HG03575 (cell line): ENCODE data around the gene NT5DC3.

ENCODE experiments used
- ATAC-seq: cut with Tn5 transposase; IDR thresholded peaks from one replicate; pipeline ENCODE4 v1.9.1; 2021; ENCODE audit not compliant: unreplicated experiment, insufficient number of reproducible peaks, low FRiP score; ENCODE audit errors: extremely low read depth

NT5DC3 gene

DNA sequence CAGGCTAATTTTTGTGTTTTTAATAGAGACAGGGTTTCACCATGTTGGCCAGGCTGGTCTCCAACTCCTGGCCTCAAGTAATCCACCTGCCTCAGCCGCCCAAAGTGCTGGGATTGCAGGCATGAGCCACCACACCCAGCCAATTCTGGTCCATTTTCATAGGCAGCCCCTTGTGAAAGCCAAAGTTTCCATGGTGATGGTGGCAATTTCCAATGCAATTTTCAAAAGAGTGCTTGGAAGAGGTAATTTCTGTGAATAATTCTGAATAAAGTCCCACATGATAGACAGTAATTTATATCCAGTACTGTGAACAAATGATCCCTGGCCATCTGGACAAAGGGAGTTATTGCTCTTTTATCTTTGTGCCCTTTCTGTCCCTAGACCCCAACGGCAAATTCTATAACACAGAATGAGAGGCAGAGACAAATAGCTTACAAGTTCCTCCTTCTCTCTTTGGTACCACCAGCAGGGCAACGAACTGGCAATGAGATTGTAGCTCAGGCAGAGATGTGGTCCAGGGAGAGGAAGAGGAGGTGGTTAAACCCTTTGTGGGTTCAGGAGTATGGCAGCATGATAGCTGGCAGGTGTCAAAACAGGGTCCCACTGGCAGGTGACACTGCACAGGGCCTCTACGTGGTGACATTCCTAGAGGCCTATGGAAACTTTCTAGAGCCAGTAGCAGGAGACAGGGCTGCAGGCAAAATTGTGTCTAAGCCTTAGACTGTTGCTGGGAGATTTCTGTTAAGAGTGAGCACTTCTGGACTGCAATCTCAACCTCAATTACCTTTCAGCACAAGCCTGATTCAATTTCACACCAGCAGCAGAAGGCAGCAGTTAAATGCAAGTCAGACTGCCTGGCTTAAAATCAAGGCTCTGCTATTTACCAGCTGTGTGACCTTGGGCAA is 46.5 kb downstream of the NT5DC3 start:
- ATAC-seq: no peak

DNA sequence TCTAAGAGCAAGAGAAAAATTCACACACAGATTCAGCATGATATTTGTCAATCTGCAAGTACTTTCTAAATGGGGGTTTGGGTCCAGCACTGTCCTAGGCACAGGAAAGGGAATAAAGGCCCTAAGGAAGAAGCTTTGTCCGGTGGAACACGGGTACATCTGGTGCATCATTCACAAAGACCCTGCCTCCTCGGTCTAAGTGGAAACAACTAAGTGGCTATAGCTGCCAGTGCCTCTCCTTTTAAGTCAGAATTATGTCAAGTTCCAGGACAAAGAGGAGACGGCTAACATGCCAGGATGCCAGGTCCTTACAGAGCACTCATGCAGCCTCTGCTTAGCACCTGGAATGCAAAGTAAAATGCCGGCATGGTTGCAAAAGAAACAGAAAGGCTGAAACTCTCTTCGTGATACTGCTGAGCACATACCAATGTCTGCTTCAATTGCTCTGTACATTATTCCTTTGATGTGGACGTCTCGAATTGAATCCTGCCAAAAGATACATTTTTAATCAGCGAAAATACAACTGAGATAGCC is 47.5 kb downstream of the NT5DC3 start:
- no peak for ATAC-seq

DNA sequence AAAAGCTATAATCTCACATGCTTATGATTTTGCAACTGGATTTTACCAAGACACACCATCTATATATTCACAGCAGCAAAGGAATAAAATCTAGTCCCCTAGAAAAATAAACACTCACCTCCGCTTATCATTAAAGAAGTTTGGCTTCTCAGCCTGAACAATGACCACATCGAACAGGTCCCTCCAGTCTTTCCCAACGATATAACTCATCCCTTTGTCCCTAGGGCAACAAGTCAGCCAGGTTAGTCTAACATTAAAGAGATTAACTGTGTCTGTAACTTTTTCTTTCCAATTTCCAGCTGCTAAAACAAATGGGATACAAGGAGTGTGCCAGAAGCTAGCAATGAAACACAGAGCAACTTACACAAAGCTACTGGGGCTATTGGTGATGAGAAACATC is 48.0 kb downstream of the NT5DC3 start:
- ATAC-seq: no peak

DNA sequence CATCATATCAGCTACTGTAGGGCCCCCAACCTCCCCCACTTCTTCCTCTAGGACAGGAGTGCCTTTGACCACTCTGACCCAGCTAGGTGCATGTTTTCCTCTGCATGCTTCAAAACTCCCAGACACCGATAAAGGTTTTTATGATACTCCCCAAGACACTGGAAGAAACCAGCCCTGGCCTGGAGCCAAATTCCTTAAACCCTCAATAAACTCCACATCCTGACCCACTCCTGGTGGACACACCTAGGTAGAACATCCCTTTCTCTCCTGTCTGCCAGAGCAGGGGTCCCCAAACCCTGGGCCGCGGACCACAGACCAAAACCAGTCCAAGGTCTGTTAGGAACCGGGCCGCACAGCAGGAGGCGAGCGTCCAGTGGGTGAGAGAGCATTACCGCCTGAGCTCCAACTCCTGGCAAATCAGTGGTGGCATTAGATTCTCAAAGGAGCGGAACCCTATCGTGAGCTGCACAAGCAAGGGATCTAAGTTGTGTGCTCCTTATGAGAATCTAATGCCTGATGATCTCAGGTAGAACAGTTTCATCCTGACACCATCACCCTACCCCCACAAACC is 49.6 kb downstream of the NT5DC3 start:
- no peak for ATAC-seq

DNA sequence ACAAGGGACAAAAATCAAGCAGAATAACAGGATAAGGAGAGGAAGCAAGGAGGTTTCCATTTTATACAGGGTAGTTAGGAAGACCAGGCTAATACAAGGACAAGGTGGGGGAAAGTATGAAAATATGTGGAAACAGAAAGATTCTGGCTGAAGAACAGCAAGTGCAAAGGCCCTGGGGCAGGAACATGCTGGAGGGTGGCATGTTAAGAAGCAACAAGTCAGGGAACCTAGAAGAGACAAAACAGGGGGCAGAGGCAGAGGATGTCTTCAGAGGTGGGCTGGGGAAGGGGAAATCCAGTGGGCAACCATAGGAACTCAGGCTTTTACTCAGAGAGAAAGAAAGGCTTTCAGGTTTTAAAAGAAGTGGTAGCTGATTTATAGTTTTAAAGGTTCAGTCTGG is 54.8 kb downstream of the NT5DC3 start:
- ATAC-seq: no peak

DNA sequence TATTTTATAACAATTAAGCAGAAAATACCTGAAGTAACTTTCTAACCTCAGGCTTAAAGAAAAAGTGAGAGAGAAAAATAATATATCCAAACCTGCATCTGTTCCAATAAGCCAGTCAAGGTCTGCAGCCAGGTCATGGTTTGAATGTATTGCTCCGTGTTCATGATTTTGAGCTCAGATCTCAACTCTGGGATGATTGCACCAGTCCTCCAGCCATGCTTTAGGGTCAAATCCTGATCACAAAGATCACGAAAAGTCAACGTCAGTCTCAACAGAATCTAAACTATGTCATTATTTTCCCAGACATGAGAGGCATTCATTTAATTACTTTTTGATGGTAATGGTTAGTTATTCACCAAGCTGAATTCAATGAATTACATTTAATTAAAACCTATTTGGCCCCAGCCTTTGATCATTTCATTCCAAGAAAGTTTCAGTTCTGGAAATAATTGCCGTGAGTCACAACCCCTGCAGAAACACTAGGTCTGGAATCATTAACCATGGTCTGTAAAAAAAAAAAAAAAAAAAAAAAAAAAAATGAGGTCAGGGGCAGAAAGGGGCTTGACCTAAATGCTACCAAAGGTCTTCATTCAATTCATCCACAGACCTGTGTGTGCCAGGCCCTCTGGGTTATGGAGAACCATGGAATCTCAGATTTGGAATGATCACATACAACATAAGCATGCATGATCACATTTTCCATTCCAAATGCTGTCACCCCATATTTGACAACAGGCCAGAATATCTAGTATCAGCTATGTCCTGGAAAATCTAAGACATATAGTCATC is 55.6 kb downstream of the NT5DC3 start:
- ATAC-seq: no peak

DNA sequence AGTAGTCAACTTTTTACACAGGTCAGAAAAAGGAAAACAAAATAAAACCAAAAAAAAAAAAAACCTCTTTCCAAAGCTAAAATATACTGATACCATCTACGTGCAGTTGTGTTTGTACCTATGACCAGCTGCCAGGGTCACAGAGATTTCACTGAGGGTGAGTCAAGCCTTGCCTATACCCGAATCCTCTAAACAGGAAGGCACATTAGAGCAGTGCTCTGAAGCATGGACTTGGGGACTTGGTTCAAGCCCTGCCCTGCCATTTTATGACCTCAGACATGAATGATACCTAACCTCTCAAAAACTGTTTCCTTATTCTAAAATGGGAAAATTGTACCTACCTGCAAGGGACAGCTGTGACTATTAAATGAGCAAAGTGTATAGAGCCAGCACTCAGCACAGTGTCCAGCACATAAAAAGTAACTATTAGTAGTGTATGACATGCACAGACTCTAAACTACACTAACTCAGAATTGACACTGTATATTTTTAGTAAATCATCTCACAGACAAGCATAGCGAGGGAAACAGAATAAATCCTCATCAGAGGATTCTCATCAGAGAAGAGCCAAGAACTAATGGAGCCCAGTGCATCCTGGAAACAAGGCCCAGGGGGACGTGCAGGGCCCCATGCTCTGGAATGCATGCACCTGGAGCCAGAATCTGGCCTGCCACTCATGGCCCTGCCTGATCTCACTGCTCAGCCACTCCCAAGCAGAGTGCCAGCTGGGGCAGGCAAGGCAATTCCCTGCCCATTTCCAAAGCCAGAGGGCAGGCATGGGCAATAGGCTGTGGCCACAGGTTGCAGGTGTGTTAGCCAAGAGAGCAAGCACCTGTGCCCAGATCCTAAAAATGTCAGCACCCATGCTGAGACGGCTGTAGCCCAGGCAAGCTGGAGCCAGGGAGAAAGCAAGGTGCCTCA is 57.0 kb downstream of the NT5DC3 start:
- ATAC-seq: no peak

DNA sequence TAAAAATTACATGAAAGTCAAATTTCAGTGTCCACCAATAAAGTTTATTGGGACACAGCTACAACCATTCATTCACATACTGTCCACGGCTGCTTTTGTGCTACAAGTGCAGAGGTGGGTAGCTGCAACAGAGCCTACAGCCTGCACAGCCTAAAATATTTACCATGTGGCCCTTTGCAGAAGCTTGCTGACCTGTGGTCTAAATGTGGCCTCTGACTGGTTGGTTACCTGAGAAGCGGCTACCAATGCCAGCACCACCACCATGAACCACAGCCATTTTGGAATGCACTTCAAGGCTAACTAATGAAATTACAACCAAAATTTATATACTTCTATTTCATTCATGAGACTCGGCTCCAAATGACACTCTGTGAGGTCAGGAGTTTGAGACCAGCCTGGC is 58.6 kb downstream of the NT5DC3 start:
- no peak for ATAC-seq

DNA sequence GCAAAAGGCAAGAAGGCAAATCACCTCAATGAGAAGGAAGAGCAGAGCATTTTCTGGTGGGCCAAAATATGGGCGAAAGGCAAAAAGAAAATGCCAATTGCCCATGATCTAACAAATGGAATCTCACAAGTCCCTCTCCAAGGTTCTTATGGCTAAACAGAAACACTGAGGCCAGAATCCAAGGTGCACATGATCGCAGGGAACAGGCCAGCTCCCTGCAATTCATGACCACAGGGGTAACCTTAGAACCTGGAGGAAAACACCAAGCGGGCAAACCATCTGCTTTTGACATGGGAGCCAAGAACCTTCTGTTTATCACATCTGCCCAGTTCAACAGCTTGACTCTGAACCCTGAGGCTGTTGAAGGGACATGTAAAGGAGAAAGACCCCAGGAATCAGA is 60.0 kb downstream of the NT5DC3 start:
- no peak for ATAC-seq

DNA sequence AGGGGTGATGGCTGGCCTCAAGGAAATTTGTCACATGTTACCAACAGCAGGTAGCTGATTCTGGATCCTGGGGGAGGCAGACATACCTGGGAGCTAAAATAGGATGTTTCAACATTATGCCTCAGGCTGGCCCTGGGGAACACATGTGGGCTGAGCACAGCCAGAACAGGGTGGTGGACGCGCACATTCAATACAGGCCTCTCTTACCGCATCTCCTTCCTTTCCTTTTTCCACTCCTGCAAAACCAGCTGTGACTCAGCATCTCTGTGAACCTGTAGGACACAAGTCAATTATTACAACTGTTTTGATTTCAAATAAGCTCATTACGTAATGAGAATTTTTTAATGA is 61.0 kb downstream of the NT5DC3 start:
- ATAC-seq: no peak

DNA sequence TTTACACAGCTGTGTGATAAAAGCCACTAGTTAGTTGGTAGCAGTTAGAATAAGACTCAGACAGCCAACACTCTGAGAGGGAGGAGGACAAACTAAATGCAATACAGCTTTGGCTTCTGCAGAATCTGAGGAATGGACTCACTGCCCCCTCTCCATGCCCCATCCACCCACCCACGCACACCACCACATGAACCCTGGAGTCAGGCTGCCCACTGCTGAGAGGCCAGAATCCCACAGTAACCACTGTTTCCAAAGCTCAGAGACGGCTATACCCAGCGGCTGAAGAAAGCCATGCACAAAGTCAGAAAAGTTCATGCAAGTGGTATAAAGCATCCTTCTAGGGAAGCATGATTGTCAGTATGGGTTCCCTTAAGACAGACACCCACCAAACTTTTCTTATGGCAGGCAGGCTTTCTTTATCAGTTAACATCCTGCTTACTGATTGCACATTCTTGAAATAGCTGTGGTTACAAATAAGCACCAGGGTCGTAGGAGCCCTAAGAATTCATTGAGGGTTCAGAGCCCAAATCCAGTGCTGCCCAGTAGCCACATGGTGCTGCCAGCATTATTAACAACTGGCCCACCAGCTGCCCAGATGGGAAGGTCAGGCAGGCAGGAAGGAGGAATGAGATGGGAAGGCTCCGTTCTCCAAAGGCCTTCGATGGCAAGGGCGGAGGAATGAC is 61.5 kb downstream of the NT5DC3 start:
- no peak for ATAC-seq

DNA sequence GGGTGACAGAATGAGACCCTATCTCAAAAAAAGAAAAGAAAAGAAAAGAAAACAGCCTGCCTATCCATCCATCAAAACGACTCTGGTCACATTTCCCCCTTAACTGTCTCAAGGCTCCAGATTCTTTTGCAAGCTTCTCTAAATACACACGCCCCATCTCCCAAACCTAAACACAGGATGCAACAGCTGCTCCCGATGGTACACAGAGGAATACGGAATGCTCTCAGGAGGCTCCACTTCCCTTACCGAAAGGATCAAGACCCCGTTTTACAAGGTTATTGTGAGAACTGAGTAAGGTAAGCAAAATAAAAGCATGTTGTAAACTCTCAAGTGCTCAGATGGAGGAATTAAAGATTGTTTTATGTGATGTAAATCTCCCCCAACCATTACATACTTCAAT is 62.3 kb downstream of the NT5DC3 start:
- no peak for ATAC-seq

DNA sequence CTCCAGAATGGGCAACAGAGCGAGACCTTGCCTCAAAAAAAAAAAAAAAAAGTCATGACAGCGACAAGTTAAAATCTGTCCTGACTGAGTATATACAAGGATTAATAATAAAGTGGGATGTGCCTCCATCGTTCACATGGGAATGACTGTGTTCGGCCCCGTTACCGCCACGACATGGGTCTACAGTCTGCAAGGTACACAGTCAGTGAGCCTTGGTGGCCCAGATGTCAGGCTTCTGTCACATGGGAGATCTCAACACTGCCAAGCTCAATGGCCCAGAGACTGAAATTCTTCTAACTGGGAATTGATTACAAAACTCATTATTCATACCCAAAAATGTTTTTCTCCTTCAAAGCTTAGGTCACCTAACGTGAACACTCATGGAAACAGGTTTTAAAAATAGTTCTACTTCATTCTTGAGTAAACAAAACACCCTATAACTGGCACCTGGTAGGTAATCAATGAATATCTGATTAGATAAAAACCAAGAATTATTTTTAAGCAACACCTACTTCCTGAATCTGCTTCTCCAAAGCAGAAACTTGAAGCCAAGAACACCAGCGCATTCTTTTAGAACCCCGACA is 66.0 kb downstream of the NT5DC3 start:
- ATAC-seq: no peak

DNA sequence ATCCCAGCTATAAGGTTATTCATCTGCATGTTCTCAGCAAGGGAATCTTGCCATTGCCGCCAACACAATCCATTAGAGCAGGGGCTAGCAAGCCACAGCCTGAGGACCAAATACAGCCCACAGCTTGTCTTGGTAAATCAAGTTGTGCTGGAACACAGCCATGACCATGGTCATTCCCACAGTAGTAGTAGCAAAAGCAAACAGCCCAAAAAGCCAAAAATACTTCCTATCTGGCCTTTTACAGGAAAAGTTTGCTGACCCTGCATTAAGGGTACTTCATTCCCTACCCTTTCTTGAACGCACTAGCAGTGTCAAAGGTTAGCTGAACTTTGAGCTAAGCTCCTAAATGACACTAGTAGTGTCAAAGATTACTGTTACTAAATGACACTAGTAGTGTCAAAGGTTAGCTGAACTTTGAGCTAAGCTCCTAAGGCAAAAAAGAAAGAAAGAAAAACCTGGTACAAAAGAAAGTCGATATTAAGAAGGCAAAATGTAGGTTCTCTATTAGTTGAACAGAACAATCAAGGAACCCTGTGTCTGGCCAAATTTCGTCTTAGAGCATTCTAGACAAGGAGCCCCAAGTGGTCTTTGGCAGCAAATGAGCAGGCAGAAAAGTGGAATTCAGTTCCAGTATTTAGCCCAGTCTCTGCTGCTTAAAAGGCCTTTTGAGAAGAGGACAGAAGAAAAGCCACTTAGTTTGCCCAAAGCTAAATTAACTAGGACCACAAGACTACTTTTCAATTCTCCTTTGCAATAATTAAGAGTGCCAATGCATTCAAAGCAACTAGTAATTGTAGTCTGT is 67.7 kb downstream of the NT5DC3 start:
- ATAC-seq: no peak

DNA sequence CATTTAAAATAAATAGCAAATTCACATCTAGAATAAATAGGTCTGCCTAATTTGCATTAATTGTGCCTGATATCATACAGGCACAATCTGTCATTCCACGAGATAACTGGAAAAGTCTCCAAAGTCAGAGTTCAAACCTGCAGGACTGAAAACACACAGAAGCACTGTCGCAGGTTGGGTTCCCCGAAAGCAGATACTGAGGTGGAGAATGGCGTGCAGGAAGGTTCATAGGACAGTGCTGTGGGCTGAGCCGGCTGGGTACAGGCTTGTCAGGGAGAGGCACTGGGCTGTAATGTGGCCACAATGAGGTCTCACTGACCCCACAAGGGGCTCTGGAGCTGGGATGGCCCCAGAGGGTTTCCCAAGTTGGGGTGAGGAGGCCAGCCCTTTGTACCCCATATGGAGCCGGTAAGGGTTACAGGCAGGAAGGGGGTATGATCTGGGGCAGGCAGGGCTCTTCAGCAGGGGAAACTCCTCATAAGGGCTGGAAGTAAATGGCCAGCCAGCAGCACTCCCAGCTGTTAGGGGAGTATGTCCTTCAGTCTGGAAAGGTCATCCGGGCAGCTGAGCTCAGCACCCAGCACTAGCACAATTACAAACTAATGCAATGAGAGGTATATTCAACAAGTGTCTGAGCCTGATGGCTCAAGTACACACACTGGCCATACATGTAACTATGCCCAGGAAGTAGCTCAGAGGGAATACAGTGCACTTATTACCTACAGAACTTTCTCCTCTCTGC is 68.5 kb downstream of the NT5DC3 start:
- no peak for ATAC-seq

DNA sequence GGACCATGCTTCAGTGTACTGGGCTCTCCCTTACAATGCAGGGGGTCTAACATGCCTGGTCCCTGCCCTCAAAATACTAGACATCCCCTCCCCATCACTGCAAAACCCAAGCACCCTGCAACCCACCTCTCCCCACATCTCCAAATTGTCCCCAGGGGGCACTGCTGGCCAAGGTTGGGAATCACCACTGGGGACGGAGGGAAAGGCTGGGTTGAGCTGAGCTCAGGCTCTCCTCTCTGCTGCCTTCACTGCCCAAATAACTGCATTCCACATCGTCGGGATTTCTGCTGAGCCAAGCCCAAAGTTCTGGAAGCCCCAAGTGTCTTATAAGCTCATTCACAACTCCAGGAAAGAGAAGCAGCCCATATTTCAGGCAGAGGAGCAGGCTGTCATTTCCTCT is 69.6 kb downstream of the NT5DC3 start:
- no peak for ATAC-seq
